AG04450 (cell line): ENCODE measurements around the gene HLA-DOA. TPM values are rescaled to one million over a fixed set of nuclear protein-coding genes. Genes with fewer than 3 reads are reported as not detected.

ENCODE experiments used
- CTCF ChIA-PET: fragments of 300-600, 350-600 bp; formaldehyde crosslinking; extraction: SDS; loops from one replicate; lab custom pipeline; 2022; ENCODE audit warnings: antibody characterized with exemption, inconsistent platforms; lab: Charles Lee
- POLR2A ChIA-PET: fragments of 350-600 bp; formaldehyde crosslinking; extraction: SDS; loops from one replicate; lab custom pipeline; 2021; ENCODE audit warnings: antibody characterized with exemption, inconsistent platforms; lab: Yijun Ruan, JAX
- DNase-seq: peaks from one replicate; pipeline ENCODE4 v3.0.0-alpha.2; 2011; ENCODE audit warnings: low read depth, low spot score
- H3K27ac ChIP-seq: one replicate; pipeline ENCODE4 v1.5.1; 2012; ENCODE audit warnings: low read depth, low read length, control low read depth
- H3K27me3 ChIP-seq: one replicate; pipeline ENCODE4 v1.6.0; 2012; ENCODE audit warnings: low read length; ENCODE audit not compliant: control insufficient read depth, insufficient read depth
- H3K4me3 ChIP-seq: 2 replicates; pipeline ENCODE4 v1.5.1; 2011; ENCODE audit warnings: mild to moderate bottlenecking, low read depth, low read length, control low read depth
- H3K9me3 ChIP-seq: 2 replicates; pipeline ENCODE4 v1.5.1; 2012; ENCODE audit warnings: low read length; ENCODE audit not compliant: control insufficient read depth, insufficient read depth
- CTCF ChIP-seq: IDR thresholded peaks from 2 replicates; pipeline ENCODE4 v1.5.1; 2011; ENCODE audit warnings: low read depth, low read length, control low read depth, inconsistent platforms
- polyA plus RNA-seq: library from polyadenylated mRNA; depleted of rRNA; stranded (reverse); fragments of >200 nt; gene quantifications from 2 replicates; pipeline ENCODE4 v1.2.3, GENCODE V29; 2011

Gene HLA-DOA
- polyA plus RNA-seq, 1 experiment, result not detected

GRCh38 chr6:33030245-33030644 is 20.9 kb upstream of the HLA-DOA start:
- peaks cover 15% of the 10 kb centered on the region for H3K27me3 ChIP-seq

DNA sequence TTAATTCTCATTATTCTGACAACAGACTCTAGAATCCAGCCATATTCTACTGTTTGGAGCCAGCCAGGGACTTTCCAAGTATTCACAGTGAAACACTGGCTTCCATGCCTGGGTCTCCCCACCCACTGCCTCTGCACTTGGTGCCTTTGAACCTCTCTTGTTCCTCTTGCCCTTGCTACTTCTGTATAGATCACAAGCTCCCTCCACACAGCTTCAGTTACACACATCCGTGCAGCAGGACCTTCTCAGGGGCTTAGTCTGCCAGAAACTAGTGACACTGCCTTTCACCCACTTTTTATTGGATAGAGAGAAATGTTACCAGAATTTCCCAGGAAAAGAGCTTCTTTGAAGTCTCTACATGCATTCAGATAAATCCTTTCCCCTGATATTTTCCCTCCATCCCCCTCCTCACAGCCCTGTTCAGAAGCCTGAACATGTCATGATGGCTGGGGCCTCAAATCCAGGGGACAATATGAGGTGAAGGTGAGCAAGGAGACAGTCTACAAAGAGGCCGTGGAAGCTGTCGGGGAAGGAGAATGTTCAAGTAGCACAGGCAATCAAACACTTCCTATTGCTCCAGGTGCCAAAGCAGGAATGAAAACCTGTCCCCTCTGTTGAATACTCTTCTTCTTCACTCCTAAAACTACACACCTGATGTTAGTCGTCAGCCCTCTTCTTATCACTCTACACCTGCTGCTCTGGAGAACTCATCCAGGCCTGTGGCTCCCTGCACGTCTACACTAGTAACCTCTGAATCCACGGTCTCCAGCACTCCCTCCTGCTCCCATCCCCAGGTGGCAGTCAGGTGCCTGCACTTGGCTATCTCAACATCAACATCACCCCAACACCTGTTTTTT is 20.2 kb upstream of the HLA-DOA start:
- Histone ChIP-seq H3K27me3 (peaks cover 15% of the 10 kb centered on the region), H3K4me3 (no peak overlapping the region), H3K27ac (no peak overlapping the region), H3K9me3 (no peaks in the 10 kb centered on the region)
- no peak for TF ChIP-seq CTCF
- POLR2A ChIA-PET, result no interaction called here
- DNase-seq, result no peak
- CTCF ChIA-PET, result interaction anchor here (0.6 kb wide), 1 partner anchor 893 kb away, joined by 4 read pairs; no protein-coding TSS in a partner anchor

More at GRCh38 chr6:33030245-33030644, 20.9 kb upstream of the HLA-DOA start:
- Histone ChIP-seq H3K9me3 (no peaks in the 10 kb centered on the region), H3K27ac (no peak overlapping the region), H3K4me3 (no peak overlapping the region)
- no peak for DNase-seq
- TF ChIP-seq CTCF, result no peak
- CTCF ChIA-PET, result no interaction called here
- POLR2A ChIA-PET, result no interaction called here

DNA sequence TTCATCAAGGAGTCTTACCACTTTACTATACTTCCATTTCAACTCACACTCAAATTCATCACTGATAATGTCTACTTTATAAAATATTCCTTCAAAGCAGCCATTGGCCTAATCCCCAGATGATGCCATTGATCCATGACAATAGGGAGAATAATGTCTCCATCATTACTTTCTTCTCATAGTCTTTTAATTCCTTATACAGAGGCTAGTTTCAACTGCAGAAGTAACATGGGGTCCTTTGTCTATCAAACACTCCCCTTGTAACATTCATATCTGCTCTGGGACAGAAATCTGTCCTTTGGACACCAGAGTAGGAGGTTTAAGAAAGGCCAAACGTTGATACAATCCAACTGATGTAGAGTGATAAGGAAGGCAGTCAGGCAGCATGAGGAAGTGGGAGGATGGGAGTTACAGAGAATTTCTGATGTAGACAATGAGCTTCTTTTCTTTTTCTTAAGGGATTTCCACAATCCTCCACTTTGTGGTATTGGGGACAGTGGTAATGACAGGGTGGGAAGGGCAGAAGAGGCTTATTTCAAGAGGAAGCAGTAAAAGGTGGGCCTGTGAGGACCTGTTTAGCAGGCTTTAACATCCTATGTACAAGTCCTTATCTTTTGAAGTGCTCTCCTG is 18.9 kb upstream of the HLA-DOA start:
- no peaks in the 10 kb centered on the region for H3K9me3 ChIP-seq
- no peak for DNase-seq
- TF ChIP-seq CTCF, result no peak
- ChIA-PET POLR2A (no interaction called here), CTCF (interaction anchor here (0.6 kb wide), 1 partner anchor 10 kb away, joined by 3 read pairs; no protein-coding TSS in a partner anchor)
- no peak overlapping the region for H3K27ac ChIP-seq
- no peak overlapping the region for H3K4me3 ChIP-seq
- peaks cover 17% of the 10 kb centered on the region for H3K27me3 ChIP-seq

DNA sequence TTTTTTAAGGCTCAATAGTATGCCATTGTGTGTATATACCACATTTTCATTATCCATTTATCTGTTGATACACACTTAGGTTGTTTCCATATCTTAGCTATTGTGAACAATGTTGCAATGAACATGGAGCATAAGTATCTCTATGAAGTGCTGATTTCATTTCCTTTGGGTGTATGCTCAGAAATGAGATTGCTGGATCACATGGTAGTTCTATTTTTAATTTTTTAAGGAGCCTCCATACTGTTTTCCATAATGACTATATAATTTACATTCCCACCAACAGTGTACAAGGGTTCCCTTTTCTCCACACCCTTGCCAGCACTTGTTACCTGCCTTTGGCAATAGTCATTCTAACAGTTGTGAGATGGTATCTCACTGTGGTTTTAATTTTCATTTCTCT is 15.1 kb upstream of the HLA-DOA start:
- no peak for TF ChIP-seq CTCF

GRCh38 chr6:33023536-33023935 is 14.1 kb upstream of the HLA-DOA start:
- Histone ChIP-seq H3K27me3 (peaks cover 12% of the 10 kb centered on the region), H3K4me3 (no peak overlapping the region), H3K27ac (no peak overlapping the region), H3K9me3 (no peaks in the 10 kb centered on the region)
- ChIA-PET POLR2A (no interaction called here), CTCF (interaction anchor here (1.9 kb wide), 1 partner anchor 9 kb away, joined by 4 read pairs; no protein-coding TSS in a partner anchor)
- no peak for TF ChIP-seq CTCF
- DNase-seq, result no peak

More for the DNA sequence above, 15.1 kb upstream of the HLA-DOA start:
- no peaks in the 10 kb centered on the region for H3K9me3 ChIP-seq
- no peak for DNase-seq
- H3K27ac ChIP-seq, result no peak overlapping the region
- H3K4me3 ChIP-seq, result no peak overlapping the region
- CTCF ChIA-PET, result interaction anchor here (1.9 kb wide), 1 partner anchor 10 kb away, joined by 4 read pairs; no protein-coding TSS in a partner anchor
- peaks cover 11% of the 10 kb centered on the region for H3K27me3 ChIP-seq
- POLR2A ChIA-PET, result no interaction called here
